Cardiac muscle cell (in vitro differentiated cells and primary cell): ENCODE data around the gene TSSK3. TPM values are rescaled to one million over a fixed set of nuclear protein-coding genes. Genes with fewer than 3 reads are reported as not detected.

Experiments used
- DNase-seq, 2 donors: peaks; one replicate each; pipeline versions ENCODE4 v3.0.0 to v3.0.0-alpha.2; 2010 to 2017; ENCODE audit warnings: low read depth in 1 of 2, low spot score in 1 of 2
- H3K27ac ChIP-seq: fragments of 200-600 bp; sonication (generic); 2 replicates; pipeline ENCODE4 v1.5.1; 2016
- H3K27me3 ChIP-seq: fragments of 200-600 bp; sonication (generic); 2 replicates; pipeline ENCODE4 v1.6.0; 2016; ENCODE audit warnings: control low read depth
- H3K36me3 ChIP-seq: fragments of 200-600 bp; sonication (generic); 2 replicates; pipeline ENCODE4 v1.5.1; 2016; ENCODE audit warnings: control low read depth
- H3K4me1 ChIP-seq: fragments of 200-600 bp; sonication (generic); 2 replicates; pipeline ENCODE4 v1.8.1; 2017; ENCODE audit warnings: low read depth, mild to moderate bottlenecking, mixed run types
- H3K4me3 ChIP-seq: fragments of 200-600 bp; sonication (generic); 2 replicates; pipeline ENCODE4 v1.5.1; 2016; ENCODE audit warnings: mild to moderate bottlenecking
- H3K9me3 ChIP-seq: fragments of 200-600 bp; sonication (generic); 2 replicates; pipeline ENCODE4 v1.5.1; 2017; ENCODE audit warnings: low read depth, mild to moderate bottlenecking, control low read depth
- polyA plus RNA-seq: library from polyadenylated mRNA; unstranded; fragments of >200 nt; fragmentation: Nextera tagmentation; extraction: Ambion mirVana; gene quantifications from 2 replicates; pipeline ENCODE4 v1.2.1, GENCODE V29; 2016
- total RNA-seq: library from RNA; depleted of rRNA; stranded (reverse); fragments of >200 nt; gene quantifications from 2 replicates; pipeline ENCODE4 v1.2.3, GENCODE V29; 2016
- TF ChIP-seq, protein P1 (sequence below): IDR thresholded peaks from 2 replicates; pipeline ENCODE4 v1.5.1; 2012; ENCODE audit warnings: low read depth, mild to moderate bottlenecking, low read length

Gene TSSK3, protein sequence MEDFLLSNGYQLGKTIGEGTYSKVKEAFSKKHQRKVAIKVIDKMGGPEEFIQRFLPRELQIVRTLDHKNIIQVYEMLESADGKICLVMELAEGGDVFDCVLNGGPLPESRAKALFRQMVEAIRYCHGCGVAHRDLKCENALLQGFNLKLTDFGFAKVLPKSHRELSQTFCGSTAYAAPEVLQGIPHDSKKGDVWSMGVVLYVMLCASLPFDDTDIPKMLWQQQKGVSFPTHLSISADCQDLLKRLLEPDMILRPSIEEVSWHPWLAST
- total RNA-seq, result 2.3 and 8.0 TPM in 2 replicates
- 4.5 and 4.7 TPM in 2 replicates for polyA plus RNA-seq

- DNase-seq, result peak in 1 of 2 donors; percentile 40
- H3K4me1 ChIP-seq, result peaks cover 7% of the 10 kb centered on the region
- peak within 1 kb of the TSS; percentile 25 for H3K4me3 ChIP-seq
- peak within 1 kb of the TSS; percentile 30 for H3K27ac ChIP-seq
- TF ChIP-seq, protein P1, sequence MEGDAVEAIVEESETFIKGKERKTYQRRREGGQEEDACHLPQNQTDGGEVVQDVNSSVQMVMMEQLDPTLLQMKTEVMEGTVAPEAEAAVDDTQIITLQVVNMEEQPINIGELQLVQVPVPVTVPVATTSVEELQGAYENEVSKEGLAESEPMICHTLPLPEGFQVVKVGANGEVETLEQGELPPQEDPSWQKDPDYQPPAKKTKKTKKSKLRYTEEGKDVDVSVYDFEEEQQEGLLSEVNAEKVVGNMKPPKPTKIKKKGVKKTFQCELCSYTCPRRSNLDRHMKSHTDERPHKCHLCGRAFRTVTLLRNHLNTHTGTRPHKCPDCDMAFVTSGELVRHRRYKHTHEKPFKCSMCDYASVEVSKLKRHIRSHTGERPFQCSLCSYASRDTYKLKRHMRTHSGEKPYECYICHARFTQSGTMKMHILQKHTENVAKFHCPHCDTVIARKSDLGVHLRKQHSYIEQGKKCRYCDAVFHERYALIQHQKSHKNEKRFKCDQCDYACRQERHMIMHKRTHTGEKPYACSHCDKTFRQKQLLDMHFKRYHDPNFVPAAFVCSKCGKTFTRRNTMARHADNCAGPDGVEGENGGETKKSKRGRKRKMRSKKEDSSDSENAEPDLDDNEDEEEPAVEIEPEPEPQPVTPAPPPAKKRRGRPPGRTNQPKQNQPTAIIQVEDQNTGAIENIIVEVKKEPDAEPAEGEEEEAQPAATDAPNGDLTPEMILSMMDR, result no peak
- H3K27me3 ChIP-seq, result no peaks in the 10 kb centered on the region
- no peaks in the 10 kb centered on the region for H3K9me3 ChIP-seq
- H3K36me3 ChIP-seq, result peaks cover 15% of the 10 kb centered on the region
These were observed at the start of gene TSSK3, which contains the start of gene FAM229A for GRCh38 chr1:32362474-32363313. Gene TSSK3 (plus strand): TSS chr1:32362539. CDS start chr1:32362702, 163 bp downstream. Gene FAM229A (minus strand): TSS chr1:32362485. CDS start chr1:32362091, 394 bp downstream.

DNA sequence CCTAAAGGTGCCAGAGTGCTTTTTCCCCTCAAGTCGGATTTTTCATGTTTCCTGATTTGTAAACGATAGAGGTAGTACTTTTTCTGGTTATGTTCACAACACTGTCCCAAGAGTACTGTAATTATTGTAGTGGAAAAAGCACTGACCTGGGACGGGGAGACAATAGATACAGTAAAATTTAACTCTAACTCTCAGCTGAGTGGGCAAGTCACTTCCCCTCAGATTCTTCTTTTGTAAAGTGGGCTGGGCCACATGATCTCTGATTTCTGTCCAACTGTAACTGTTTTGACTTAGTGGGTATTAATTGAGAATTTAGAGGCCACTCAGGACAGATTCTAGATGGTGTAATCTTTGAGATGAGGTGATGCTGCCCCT, 45.4 kb upstream of the TSSK3 start:
- no peaks in the 10 kb centered on the region for H3K4me1 ChIP-seq
- H3K9me3 ChIP-seq, result no peaks in the 10 kb centered on the region
- H3K36me3 ChIP-seq, result peaks cover 22% of the 10 kb centered on the region
- TF ChIP-seq, protein P1, result no peak
- H3K27ac ChIP-seq, result no peak overlapping the region
- H3K4me3 ChIP-seq, result no peak overlapping the region
- no peak for DNase-seq
- H3K27me3 ChIP-seq, result no peaks in the 10 kb centered on the region

DNA sequence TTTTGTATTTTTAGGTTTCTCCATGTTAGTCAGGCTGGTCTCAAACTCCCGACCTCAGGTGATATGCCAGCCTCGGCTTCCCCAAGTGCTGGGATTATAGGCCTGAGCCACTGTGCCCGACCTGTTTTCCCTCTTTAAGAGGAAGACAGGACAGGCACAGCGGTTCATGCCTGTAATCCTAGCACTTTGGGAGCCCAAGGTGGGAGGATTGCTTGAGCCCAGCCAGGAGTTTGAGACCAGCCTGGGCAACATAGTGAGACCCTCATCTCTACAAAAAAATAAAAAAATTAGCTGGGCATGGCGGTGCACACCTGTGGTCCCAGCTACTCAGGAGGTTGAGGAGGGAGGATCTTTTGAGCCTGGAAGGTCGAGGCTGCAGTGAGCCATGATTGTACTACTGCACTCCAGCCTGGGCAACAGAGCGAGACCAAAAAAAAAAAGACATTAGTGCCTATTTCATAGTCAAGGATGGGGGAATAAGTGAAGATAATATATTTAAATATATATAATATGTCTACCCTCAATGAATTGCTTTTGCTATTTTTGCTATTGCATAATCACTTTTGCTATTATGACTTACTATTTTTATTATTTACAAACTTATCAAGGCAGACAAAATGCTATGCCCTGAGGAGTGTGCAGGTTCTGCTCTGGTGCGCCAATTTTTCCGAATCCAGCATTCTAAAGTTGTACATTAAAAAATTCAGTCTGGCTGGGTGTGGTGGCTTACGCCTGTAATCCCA, 44.0 kb upstream of the TSSK3 start:
- Histone ChIP-seq H3K4me3 (no peak overlapping the region), H3K4me1 (no peaks in the 10 kb centered on the region), H3K9me3 (no peaks in the 10 kb centered on the region), H3K36me3 (peaks cover 22% of the 10 kb centered on the region), H3K27ac (no peak overlapping the region), H3K27me3 (no peaks in the 10 kb centered on the region)
- no peak for DNase-seq
- TF ChIP-seq, protein P1, result no peak

- Histone ChIP-seq H3K27me3 (no peaks in the 10 kb centered on the region), H3K27ac (no peak overlapping the region), H3K4me3 (no peak overlapping the region), H3K36me3 (peaks cover 23% of the 10 kb centered on the region), H3K4me1 (no peaks in the 10 kb centered on the region), H3K9me3 (no peaks in the 10 kb centered on the region)
- TF ChIP-seq, protein P1, result no peak
- no peak for DNase-seq
These were observed 40.5 kb upstream of the TSSK3 start for GRCh38 chr1:32321712-32322291.

- Histone ChIP-seq H3K36me3 (peaks cover 34% of the 10 kb centered on the region), H3K27ac (no peak overlapping the region), H3K4me3 (no peak overlapping the region), H3K9me3 (no peaks in the 10 kb centered on the region), H3K27me3 (no peaks in the 10 kb centered on the region), H3K4me1 (no peaks in the 10 kb centered on the region)
- no peak for DNase-seq
- TF ChIP-seq, protein P1, result no peak
These were observed 35.1 kb upstream of the TSSK3 start for GRCh38 chr1:32327204-32327603.
